ENCODE data around the gene SART3.
A peak's percentile ranks its signal among the peaks of the same experiment; 100 is the strongest.
"Not testable (repeated sequence)": the region's sequence is repeated elsewhere in the genome, so short reads cannot be mapped to it uniquely, and the experiment has no call there.

The SART3 gene

GRCh38 chr12:108596854-108597558 lies 36.0 kb upstream of the SART3 start:
- no peak for DNase-seq

- no peak for DNase-seq
Measured at GRCh38 chr12:108595711-108596647, 35.0 kb upstream of the SART3 start.

- DNase-seq: no peak
Measured at GRCh38 chr12:108594960-108595710, 34.2 kb upstream of the SART3 start.

GRCh38 chr12:108594323-108594903 lies 33.4 kb upstream of the SART3 start:
- DNase-seq: no peak

GRCh38 chr12:108592033-108592909 lies 31.3 kb upstream of the SART3 start:
- no peak for DNase-seq

- no peak for DNase-seq
Measured at GRCh38 chr12:108591267-108591980, 30.5 kb upstream of the SART3 start.

- not testable (repeated sequence) for DNase-seq
Measured at GRCh38 chr12:108590463-108590862, 29.5 kb upstream of the SART3 start.

GRCh38 chr12:108589840-108590229 lies 28.9 kb upstream of the SART3 start:
- no peak for DNase-seq

- peak; percentile 33 for DNase-seq
Measured at GRCh38 chr12:108589028-108589839, 28.3 kb upstream of the SART3 start.

GRCh38 chr12:108587826-108588225 lies 26.9 kb upstream of the SART3 start:
- peak; percentile 20 for DNase-seq

- DNase-seq: no peak
Measured at GRCh38 chr12:108586306-108586705, 25.3 kb upstream of the SART3 start.

GRCh38 chr12:108585864-108586263 lies 24.9 kb upstream of the SART3 start:
- DNase-seq: no peak

- DNase-seq: no peak
Measured at GRCh38 chr12:108584456-108585065, 23.6 kb upstream of the SART3 start.

GRCh38 chr12:108583991-108584390 lies 23.0 kb upstream of the SART3 start:
- peak; percentile 75 for DNase-seq

- no peak for DNase-seq
Measured at GRCh38 chr12:108582978-108583770, 22.2 kb upstream of the SART3 start.

GRCh38 chr12:108582509-108582908 lies 21.5 kb upstream of the SART3 start:
- DNase-seq: no peak

- DNase-seq: no peak
Measured at GRCh38 chr12:108581311-108582227, 20.6 kb upstream of the SART3 start.

- no peak for DNase-seq
Measured at GRCh38 chr12:108580531-108580930, 19.6 kb upstream of the SART3 start.
